Kidney epithelial cell (primary cell): ENCODE data around the gene PRR23E. TPM values are rescaled to one million over a fixed set of nuclear protein-coding genes. Genes with fewer than 3 reads are reported as not detected.

Experiments
- DNase-seq: peaks from one replicate; pipeline ENCODE4 v3.0.0-alpha.2; 2010; ENCODE audit warnings: low read depth
- H3K27me3 ChIP-seq: 2 replicates; pipeline ENCODE4 v1.6.0; 2011; ENCODE audit warnings: low read length; ENCODE audit not compliant: control insufficient read depth, insufficient read depth
- H3K36me3 ChIP-seq: 2 replicates; pipeline ENCODE4 v1.5.1; 2011; ENCODE audit warnings: low read length; ENCODE audit not compliant: control insufficient read depth, insufficient read depth
- H3K4me3 ChIP-seq: 2 replicates; pipeline ENCODE4 v1.5.1; 2011; ENCODE audit warnings: low read depth, mild to moderate bottlenecking, control low read depth, low read length
- total RNA-seq: library from RNA; depleted of rRNA; stranded (reverse); fragments of >200 nt; gene quantifications from 2 replicates; pipeline ENCODE4 v1.2.3, GENCODE V29; 2015
- TF ChIP-seq, protein P1 (sequence below): IDR thresholded peaks from 2 replicates; pipeline ENCODE4 v1.5.1; 2011; ENCODE audit warnings: mild to moderate bottlenecking, moderate library complexity, low read length, control low read depth, inconsistent platforms; ENCODE audit not compliant: insufficient read depth, poor library complexity, severe bottlenecking

PRR23E gene
- total RNA-seq, 1 donor from 2014 or later = not detected

DNA sequence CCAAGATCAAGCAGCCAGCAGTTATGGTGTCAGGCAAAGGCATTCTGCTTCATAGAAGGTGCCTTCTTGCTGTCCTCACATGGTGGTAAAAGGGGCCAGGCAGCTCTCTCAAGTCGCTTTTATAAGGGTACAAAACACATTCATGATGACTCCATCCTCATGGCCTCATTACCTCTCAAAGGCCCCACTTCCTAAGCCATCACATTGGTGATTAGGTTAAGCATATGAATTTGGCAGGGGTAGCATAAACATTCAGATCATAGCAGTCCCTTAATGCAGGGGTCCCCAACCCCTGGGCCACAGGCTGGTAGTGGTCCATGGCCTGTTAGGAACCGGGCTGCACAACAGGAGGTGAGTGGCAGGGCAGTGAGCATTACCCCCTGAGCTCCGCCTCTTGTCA, 42.8 kb downstream of the PRR23E start:
- DNase-seq = no peak
- TF ChIP-seq, protein P1, sequence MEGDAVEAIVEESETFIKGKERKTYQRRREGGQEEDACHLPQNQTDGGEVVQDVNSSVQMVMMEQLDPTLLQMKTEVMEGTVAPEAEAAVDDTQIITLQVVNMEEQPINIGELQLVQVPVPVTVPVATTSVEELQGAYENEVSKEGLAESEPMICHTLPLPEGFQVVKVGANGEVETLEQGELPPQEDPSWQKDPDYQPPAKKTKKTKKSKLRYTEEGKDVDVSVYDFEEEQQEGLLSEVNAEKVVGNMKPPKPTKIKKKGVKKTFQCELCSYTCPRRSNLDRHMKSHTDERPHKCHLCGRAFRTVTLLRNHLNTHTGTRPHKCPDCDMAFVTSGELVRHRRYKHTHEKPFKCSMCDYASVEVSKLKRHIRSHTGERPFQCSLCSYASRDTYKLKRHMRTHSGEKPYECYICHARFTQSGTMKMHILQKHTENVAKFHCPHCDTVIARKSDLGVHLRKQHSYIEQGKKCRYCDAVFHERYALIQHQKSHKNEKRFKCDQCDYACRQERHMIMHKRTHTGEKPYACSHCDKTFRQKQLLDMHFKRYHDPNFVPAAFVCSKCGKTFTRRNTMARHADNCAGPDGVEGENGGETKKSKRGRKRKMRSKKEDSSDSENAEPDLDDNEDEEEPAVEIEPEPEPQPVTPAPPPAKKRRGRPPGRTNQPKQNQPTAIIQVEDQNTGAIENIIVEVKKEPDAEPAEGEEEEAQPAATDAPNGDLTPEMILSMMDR = no peak
- Histone ChIP-seq H3K27me3 (no peaks in the 10 kb centered on the region), H3K4me3 (no peak overlapping the region), H3K36me3 (no peaks in the 10 kb centered on the region)

DNA sequence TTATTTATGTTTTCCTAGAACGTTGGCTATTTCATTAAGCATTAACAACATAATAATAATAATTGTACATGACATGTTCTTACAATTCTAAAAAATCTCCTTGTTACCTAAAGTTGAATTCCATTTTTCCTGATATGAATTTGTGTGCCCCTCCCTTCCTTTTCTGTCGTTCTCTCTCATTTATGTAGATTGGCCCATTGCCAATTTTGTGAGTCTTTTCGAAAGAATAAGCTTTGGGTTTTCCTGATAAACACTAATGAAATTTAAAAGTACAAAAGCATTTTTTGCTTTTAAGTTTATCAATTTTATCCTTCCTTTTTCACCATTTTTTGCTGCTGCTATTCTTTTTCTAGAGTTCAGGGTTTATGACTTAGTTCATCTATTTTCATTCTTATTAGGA, 44.9 kb downstream of the PRR23E start:
- Histone ChIP-seq H3K27me3 (no peaks in the 10 kb centered on the region), H3K36me3 (no peaks in the 10 kb centered on the region), H3K4me3 (no peak overlapping the region)
- TF ChIP-seq, protein P1 = no peak
- DNase-seq = no peak

DNA sequence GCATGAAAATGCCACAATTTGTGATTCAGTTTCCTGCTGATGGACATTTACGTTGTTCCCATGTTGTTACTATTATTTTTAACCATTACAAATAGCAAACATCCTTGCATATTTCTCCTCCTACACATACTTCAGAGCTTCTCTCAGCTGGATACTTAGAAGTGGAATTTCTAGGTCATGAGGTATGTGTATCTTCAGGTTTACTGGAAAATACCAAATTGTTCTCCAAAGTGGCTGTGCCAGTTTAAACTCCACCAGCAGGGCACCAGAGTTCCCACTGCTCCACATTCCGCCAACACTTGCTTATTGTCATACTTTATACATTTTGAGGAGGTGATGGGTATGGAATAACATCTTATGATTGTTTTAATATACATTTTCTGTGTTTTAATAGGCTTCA, 45.7 kb downstream of the PRR23E start:
- DNase-seq = no peak
- Histone ChIP-seq H3K36me3 (no peaks in the 10 kb centered on the region), H3K4me3 (no peak overlapping the region), H3K27me3 (no peaks in the 10 kb centered on the region)
- TF ChIP-seq, protein P1 = no peak

DNA sequence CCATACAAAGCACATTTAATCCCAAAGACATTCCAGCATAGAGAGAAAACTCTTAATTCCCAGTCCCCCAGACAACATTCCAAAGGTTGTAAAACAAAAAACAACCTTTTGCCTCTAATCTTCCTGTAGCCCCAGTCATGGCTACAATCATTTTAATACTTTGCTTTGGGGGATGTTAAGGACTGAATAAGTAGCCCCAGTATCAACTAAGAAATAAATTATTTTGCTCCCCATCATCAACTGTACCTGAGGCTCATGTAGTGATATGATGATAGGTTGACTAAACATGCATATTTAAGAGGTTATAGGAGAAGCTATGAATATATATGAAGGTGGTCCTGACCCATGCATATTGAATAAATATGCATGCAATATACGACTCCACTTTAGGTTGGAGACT, 54.4 kb downstream of the PRR23E start:
- DNase-seq = no peak
- Histone ChIP-seq H3K27me3 (no peaks in the 10 kb centered on the region), H3K36me3 (no peaks in the 10 kb centered on the region), H3K4me3 (no peak overlapping the region)
- TF ChIP-seq, protein P1 = no peak

Other genes starting within 250 kb of the PRR23E start
- 54.3 and 64.4 TPM in 2 replicates for gene PLXNA1, start 210.0 kb upstream of the PRR23E start, total RNA-seq
- 0.75 TPM in 1 of 2 replicates, not detected in the other for gene PRR20G, start 94.9 kb downstream of the PRR23E start, total RNA-seq